Testis (tissue), 2 donors: ENCODE data around the gene MED12L.

ENCODE experiments used
- CTCF ChIP-seq, 3 experiments: fragments of 450-650 bp in 2 of 3; fragments of 200-600 bp in 1 of 3; sonication (generic) in 1 of 3; IDR thresholded peaks; one replicate each; pipeline ENCODE4 v1.5.1; 2016 to 2019; ENCODE audit warnings: antibody characterized with exemption in 3 of 3, mild to moderate bottlenecking in 2 of 3, moderate library complexity in 1 of 3
- POLR2A ChIP-seq: fragments of 450-650 bp; IDR thresholded peaks from one replicate; pipeline ENCODE4 v1.6.1; 2017; ENCODE audit warnings: antibody characterized with exemption, mild to moderate bottlenecking, moderate library complexity

GRCh38 chr3:151384741-151385174, 299.3 kb downstream of the MED12L start, which contains the start of gene P2RY12:
- TF ChIP-seq CTCF (IDR thresholded peaks at IDR 0.05) (no peak), POLR2A (no peak)
